GM12864 (cell line): ENCODE measurements around the gene PPM1L.
"Not testable (repeated sequence)": the region's sequence is repeated elsewhere in the genome, so short reads cannot be mapped to it uniquely, and the experiment has no call there.

Experiments used
- DNase-seq: peaks from one replicate; pipeline ENCODE4 v3.0.0-alpha.2; 2011; ENCODE audit warnings: low read depth
- H3K4me3 ChIP-seq: 2 replicates; pipeline ENCODE4 v1.5.1; 2011; ENCODE audit warnings: mild to moderate bottlenecking, low read depth, low read length, control low read depth
- TF ChIP-seq, protein P1 (sequence below): IDR thresholded peaks from 2 replicates; pipeline ENCODE4 v1.5.1; 2011; ENCODE audit warnings: low read depth, mild to moderate bottlenecking, moderate library complexity, low read length, control low read depth, inconsistent platforms; ENCODE audit errors: missing control alignments

Gene PPM1L

GRCh38 chr3:160968761-160969160 is 212.7 kb downstream of the PPM1L start:
- no peak overlapping the region for H3K4me3 ChIP-seq
- no peak for DNase-seq
- TF ChIP-seq, protein P1, sequence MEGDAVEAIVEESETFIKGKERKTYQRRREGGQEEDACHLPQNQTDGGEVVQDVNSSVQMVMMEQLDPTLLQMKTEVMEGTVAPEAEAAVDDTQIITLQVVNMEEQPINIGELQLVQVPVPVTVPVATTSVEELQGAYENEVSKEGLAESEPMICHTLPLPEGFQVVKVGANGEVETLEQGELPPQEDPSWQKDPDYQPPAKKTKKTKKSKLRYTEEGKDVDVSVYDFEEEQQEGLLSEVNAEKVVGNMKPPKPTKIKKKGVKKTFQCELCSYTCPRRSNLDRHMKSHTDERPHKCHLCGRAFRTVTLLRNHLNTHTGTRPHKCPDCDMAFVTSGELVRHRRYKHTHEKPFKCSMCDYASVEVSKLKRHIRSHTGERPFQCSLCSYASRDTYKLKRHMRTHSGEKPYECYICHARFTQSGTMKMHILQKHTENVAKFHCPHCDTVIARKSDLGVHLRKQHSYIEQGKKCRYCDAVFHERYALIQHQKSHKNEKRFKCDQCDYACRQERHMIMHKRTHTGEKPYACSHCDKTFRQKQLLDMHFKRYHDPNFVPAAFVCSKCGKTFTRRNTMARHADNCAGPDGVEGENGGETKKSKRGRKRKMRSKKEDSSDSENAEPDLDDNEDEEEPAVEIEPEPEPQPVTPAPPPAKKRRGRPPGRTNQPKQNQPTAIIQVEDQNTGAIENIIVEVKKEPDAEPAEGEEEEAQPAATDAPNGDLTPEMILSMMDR = no peak

DNA sequence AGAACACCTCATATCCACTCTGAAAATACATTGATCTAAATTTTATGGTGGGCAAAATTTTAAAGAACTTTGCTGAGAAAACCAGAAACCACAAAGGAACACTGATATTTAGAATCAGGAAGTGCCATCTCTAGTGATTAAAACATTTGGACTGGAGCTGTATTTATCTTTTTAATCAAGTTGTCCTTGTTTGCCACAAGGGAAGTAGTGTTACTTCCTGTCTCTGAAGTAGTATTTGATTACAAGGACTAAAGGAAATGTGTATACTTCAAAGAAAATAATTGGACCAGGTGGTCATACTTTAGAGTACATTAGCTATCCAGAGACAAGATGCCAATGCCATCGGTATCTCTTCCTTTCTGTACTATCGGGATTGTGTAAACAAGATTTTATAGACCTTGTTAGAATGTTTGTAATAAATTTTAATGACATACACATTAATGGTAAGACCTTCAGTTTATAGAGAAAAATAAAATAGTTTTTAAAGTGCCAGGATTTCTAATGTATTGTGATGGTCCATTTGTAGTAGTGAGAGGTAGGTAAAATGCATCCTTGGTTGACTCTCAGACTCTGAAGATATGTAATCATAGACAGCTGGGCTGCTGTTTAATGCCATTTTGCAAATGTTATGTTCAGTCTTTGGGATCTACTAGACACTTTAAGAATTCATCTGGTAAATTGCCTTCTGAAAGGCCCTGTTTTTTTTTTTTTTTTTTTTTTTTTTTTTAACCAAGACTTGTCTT is 217.2 kb downstream of the PPM1L start:
- no peak overlapping the region for H3K4me3 ChIP-seq
- no peak for DNase-seq
- TF ChIP-seq, protein P1 = no peak

- TF ChIP-seq, protein P1 = no peak
- no peak overlapping the region for H3K4me3 ChIP-seq
- no peak for DNase-seq
These were observed 221.7 kb downstream of the PPM1L start for GRCh38 chr3:160977773-160978172.

- no peak for DNase-seq
- TF ChIP-seq, protein P1 = no peak
- no peak overlapping the region for H3K4me3 ChIP-seq
These were observed 224.7 kb downstream of the PPM1L start for GRCh38 chr3:160980740-160981139.

- H3K4me3 ChIP-seq = no peak overlapping the region
- peak; percentile 25 for DNase-seq
- TF ChIP-seq, protein P1 = no peak
These were observed 225.3 kb downstream of the PPM1L start for GRCh38 chr3:160981217-160981938.

DNA sequence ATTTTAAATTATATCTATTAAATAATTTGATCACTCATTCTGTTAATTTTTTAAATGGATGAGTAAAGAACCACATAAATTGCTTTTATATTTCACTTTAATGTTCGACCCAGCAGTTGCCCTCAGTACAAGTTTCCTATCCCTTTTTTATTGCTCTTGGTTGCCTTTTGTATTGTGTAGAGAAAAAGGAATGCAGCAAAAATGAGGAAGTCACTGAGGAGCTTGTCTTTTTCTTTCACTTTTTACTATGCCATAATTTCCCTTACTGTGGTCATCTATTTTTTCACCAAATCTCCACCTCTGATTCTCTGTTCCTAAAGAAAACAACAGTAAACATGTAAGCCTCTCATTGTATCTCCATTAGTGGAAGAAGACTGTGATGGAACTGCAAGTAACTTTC is 226.5 kb downstream of the PPM1L start:
- TF ChIP-seq, protein P1 = no peak
- DNase-seq = no peak
- H3K4me3 ChIP-seq = no peak overlapping the region

DNA sequence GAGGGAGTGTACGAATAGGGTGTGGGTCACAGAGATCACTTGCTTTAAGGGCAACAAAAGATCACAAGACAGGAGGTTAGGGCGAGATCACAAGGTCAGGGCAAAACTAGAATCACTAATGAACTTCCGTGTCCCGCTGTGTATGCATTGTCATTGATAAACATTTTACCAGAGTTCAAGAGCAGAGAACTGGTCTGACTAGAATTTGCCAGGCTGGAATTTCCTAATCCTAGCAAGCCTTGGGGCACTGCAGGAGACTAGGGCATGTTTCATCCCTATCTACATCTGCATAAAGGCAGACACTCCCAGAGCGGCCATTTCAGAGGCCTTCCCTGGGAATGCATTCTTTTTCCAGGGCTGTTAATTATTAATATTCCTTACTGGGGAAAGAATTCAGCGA is 227.9 kb downstream of the PPM1L start:
- DNase-seq, H3K4me3 ChIP-seq: not testable (repeated sequence)
